Left ventricle myocardium inferior (tissue), 1 donor: ENCODE results near the gene STARD10. TPM values are rescaled to one million over a fixed set of nuclear protein-coding genes. Genes with fewer than 3 reads are reported as not detected.

ENCODE experiments used
- DNase-seq: peaks from one replicate; pipeline ENCODE4 v3.0.0-alpha.2; 2020
- H3K27ac ChIP-seq: fragments of 200-600 bp; replicated peaks from 2 replicates; pipeline ENCODE4 v1.8.0; 2021
- H3K27me3 ChIP-seq: fragments of 200-600 bp; 2 replicates; pipeline ENCODE4 v1.8.0; 2021; ENCODE audit warnings: low read depth
- H3K36me3 ChIP-seq: fragments of 200-600 bp; 2 replicates; pipeline ENCODE4 v1.8.0; 2021
- H3K4me1 ChIP-seq: fragments of 200-600 bp; 2 replicates; pipeline ENCODE4 v1.8.0; 2021
- H3K4me3 ChIP-seq: fragments of 200-600 bp; 2 replicates; pipeline ENCODE4 v1.8.0; 2021; ENCODE audit warnings: mild to moderate bottlenecking, moderate library complexity
- H3K9me3 ChIP-seq: fragments of 200-600 bp; replicated peaks from 2 replicates; pipeline ENCODE4 v1.8.0; 2021
- CTCF ChIP-seq: fragments of 200-600 bp; IDR thresholded peaks from 2 replicates; pipeline ENCODE4 v1.8.0; 2021; ENCODE audit warnings: antibody characterized with exemption, mild to moderate bottlenecking, borderline replicate concordance
- intact Hi-C: fragments of 100-400 bp; cut with micrococcal nuclease; formaldehyde crosslinking; loops from one replicate; pipeline ENCODE4 v1.11.0; 2022
- microRNA-seq: library from miRNA; unstranded; fragments of <30 nt; microRNA quantifications from one replicate; pipeline ENCODE4 v1.2.0, GENCODE V29; 2020
- total RNA-seq: library from RNA; stranded (reverse); fragmentation: NEBNext Ultra II Directional; extraction: Animal tissue kit (Norgen Biotek cat#: 25700); gene quantifications from one replicate; pipeline ENCODE4 v1.2.1, GENCODE V29; 2021
- donor health status: DM: no; HTN: yes; CAD: no; lungs with severe emphysema.

Gene STARD10
- total RNA-seq, 1 donor from 2014 or later: 93.6 TPM

GRCh38 chr11:72704783-72705265, 89.0 kb downstream of the STARD10 start:
- Histone ChIP-seq H3K27ac (peak overlapping the region; percentile 78), H3K4me3 (no peak overlapping the region), H3K27me3 (no peaks in the 10 kb centered on the region), H3K36me3 (peaks cover 95% of the 10 kb centered on the region), H3K9me3 (no peaks in the 10 kb centered on the region), H3K4me1 (peaks cover 41% of the 10 kb centered on the region)
- no peak for TF ChIP-seq CTCF
- intact Hi-C loops: no loop called here
- DNase-seq: no peak

Small RNA genes within 50 kb of the gene (microRNA-seq; reads per million reads assigned to microRNA genes)
- not detected for gene MIR4692

Other genes starting within 250 kb of the STARD10 start
- 19.6 TPM for gene PDE2A, start 119.6 kb downstream of the STARD10 start, total RNA-seq
- 51.9 TPM for gene ARAP1, start 41.6 kb downstream of the STARD10 start, total RNA-seq
- gene ATG16L2, start 20.4 kb upstream of the STARD10 start, total RNA-seq: 14.4 TPM